K562 (cell line): ENCODE results near the gene GMDS. TPM values are rescaled to one million over a fixed set of nuclear protein-coding genes. Genes with fewer than 3 reads are reported as not detected.

Source experiments
- ATAC-seq: fragments of 200-7000 bp; cut with Tn5 transposase; 3 replicates; pipeline ENCODE4 v1.9.1; 2020; ENCODE audit warnings: moderate library complexity
- BruUV-seq: library from RNA; stranded (reverse); fragments of 400-500 nt; replicated peaks from 2 replicates; lab custom pipeline; 2021; lab: Mats Ljungman, UMichigan
- CTCF ChIA-PET: fragments of 300-600 bp; formaldehyde crosslinking; extraction: SDS; loops from one replicate; lab custom pipeline; 2021; ENCODE audit warnings: low intra/inter-chr PET ratio; lab: Yijun Ruan, JAX
- POLR2A ChIA-PET: fragments of 300-600, 350-650 bp; sonication (Branson Sonifier 250); formaldehyde crosslinking; extraction: SDS; loops from one replicate; lab custom pipeline; 2021; ENCODE audit warnings: antibody characterized with exemption, inconsistent platforms; lab: Yijun Ruan, JAX
- DNase-seq, 4 experiments: peaks; one replicate each; pipeline versions ENCODE4 v3.0.0 to v3.0.0-alpha.2; 2011 to 2018; ENCODE audit warnings: low spot score in 3 of 4, mixed read lengths in 3 of 4; ENCODE audit errors: extremely low read depth in 1 of 4
- FAIRE-seq: peaks from 2 replicates; lab custom pipeline; 2011; peaks lifted over from hg19 to GRCh38; lab: Jason Lieb, UNC
- H2AFZ ChIP-seq: 2 replicates; pipeline ENCODE4 v1.6.0; 2011; ENCODE audit warnings: low read depth, low read length, control low read depth, inconsistent platforms
- H3K27ac ChIP-seq: fragments of 200-600 bp; 3 replicates; pipeline ENCODE4 v1.8.0; 2011; ENCODE audit warnings: low read depth, mild to moderate bottlenecking, control low read depth, inconsistent platforms, low read length, moderate library complexity, mixed read lengths; ENCODE audit errors: extremely low read depth
- H3K27me3 ChIP-seq, 2 experiments: fragments of 300-600 bp in 1 of 2; 2 replicates in 1 of 2; 3 replicates in 1 of 2; pipeline versions ENCODE4 v1.6.0 to v1.8.0; 2011; ENCODE audit warnings: inconsistent platforms in 2 of 2, low read length in 2 of 2, mild to moderate bottlenecking in 1 of 2, mixed read lengths in 1 of 2, moderate library complexity in 1 of 2; ENCODE audit not compliant: control insufficient read depth in 2 of 2, insufficient read depth in 2 of 2
- H3K36me3 ChIP-seq: fragments of 300-600 bp; 3 replicates; pipeline ENCODE4 v1.8.0; 2011; ENCODE audit warnings: mild to moderate bottlenecking, low read length, inconsistent platforms; ENCODE audit not compliant: control insufficient read depth, insufficient read depth
- H3K4me1 ChIP-seq, 2 experiments: fragments of 200-600 bp in 1 of 2; replicated peaks in 1 of 2; 2 replicates in 1 of 2; 3 replicates in 1 of 2; pipeline versions ENCODE4 v1.5.1 to v1.8.0; 2011; ENCODE audit warnings: inconsistent platforms in 2 of 2, low read length in 2 of 2, mild to moderate bottlenecking in 1 of 2, mixed read lengths in 1 of 2, moderate library complexity in 1 of 2; ENCODE audit not compliant: control insufficient read depth in 2 of 2, insufficient read depth in 2 of 2
- H3K4me2 ChIP-seq: 2 replicates; pipeline ENCODE4 v1.6.1; 2011; ENCODE audit warnings: low read length, control low read depth, inconsistent platforms, mixed read lengths; ENCODE audit not compliant: insufficient read depth
- H3K4me3 ChIP-seq: fragments of 200-600 bp; sonication (generic), shearing (Covaris generic); 2 replicates; pipeline ENCODE4 v1.5.1; 2016; ENCODE audit warnings: control low read depth, inconsistent platforms
- H3K79me2 ChIP-seq: fragments of 200-600 bp; 3 replicates; pipeline ENCODE4 v1.8.0; 2011; ENCODE audit warnings: low read length, inconsistent platforms; ENCODE audit not compliant: control insufficient read depth, insufficient read depth
- H3K9ac ChIP-seq, 2 experiments: 2 replicates each; pipeline versions ENCODE4 v1.6.0 to v1.6.1; 2011; ENCODE audit warnings: low read depth in 2 of 2, low read length in 2 of 2, control low read depth in 1 of 2, inconsistent platforms in 1 of 2, mild to moderate bottlenecking in 1 of 2, mixed read lengths in 1 of 2; ENCODE audit not compliant: insufficient read depth in 1 of 2
- H3K9me1 ChIP-seq: one replicate; pipeline ENCODE4 v1.6.0; 2011; ENCODE audit warnings: inconsistent platforms, mild to moderate bottlenecking, low read length, moderate library complexity; ENCODE audit not compliant: control insufficient read depth, insufficient read depth
- H3K9me3 ChIP-seq: replicated peaks from 2 replicates; pipeline ENCODE4 v1.5.1; 2011; ENCODE audit warnings: low read depth, low read length, inconsistent platforms; ENCODE audit not compliant: control insufficient read depth, insufficient read depth
- H4K20me1 ChIP-seq: replicated peaks from 2 replicates; pipeline ENCODE4 v1.6.1; 2011; ENCODE audit warnings: low read length, inconsistent platforms, mixed read lengths; ENCODE audit not compliant: control insufficient read depth, insufficient read depth
- JUN ChIP-seq, 2 experiments: sonication (generic) in 1 of 2; formaldehyde crosslinking in 1 of 2; IDR thresholded peaks; 2 replicates each; pipeline versions ENCODE4 v1.6.1 to v1.8.0; 2012 to 2022; ENCODE audit warnings: borderline replicate concordance in 2 of 2, mild to moderate bottlenecking in 2 of 2, improper control_type of control experiment in 1 of 2, low read depth in 1 of 2, low read length in 1 of 2, missing genetic modification reagents in 1 of 2
- KAT7 ChIP-seq: sonication (generic); formaldehyde crosslinking; IDR thresholded peaks from 2 replicates; pipeline ENCODE4 v1.8.0; 2022; ENCODE audit warnings: missing genetic modification reagents, mild to moderate bottlenecking, borderline replicate concordance
- WGBS: fragments of 100-300 bp; shearing (Covaris generic); methylation state at CpG from one replicate; pipeline ENCODE4 v1.1.6; 2016; ENCODE audit warnings: low coverage, mixed read lengths; ENCODE audit not compliant: insufficient coverage; ENCODE audit errors: missing lambda C conversion rate; 5-methylcytosine and 5-hydroxymethylcytosine counted together
- in situ Hi-C: fragments of 300-500 bp; cut with MboI; formaldehyde crosslinking; loops from 4 replicates; pipeline ENCODE4 v1.15.0; 2018; ENCODE audit warnings: inconsistent platforms, mixed read lengths
- intact Hi-C: fragments of 100-400 bp; cut with micrococcal nuclease; formaldehyde crosslinking; loops from 2 replicates; pipeline ENCODE4 v1.14.2; 2022
- polyA plus RNA-seq, 8 experiments: library from polyadenylated mRNA; depleted of rRNA in 4 of 8; stranded (reverse) in 5 of 8; unstranded in 3 of 8; fragments of >200 nt; fragmentation: Nextera tagmentation in 2 of 8; fragmentation: Illumina TruSeq in 1 of 8; extraction: Ambion mirVana in 2 of 8; extraction: Trizol in 1 of 8; gene quantifications; 2 replicates each; pipeline versions ENCODE4 v1.2.1 to v1.2.3, GENCODE V29; 2011 to 2014; ENCODE audit warnings: inconsistent platforms in 1 of 8, missing spikeins in 1 of 8
- total RNA-seq, 7 experiments: library from RNA; depleted of rRNA in 6 of 7; stranded (reverse); fragments of >200 nt in 6 of 7; fragmentation: Illumina TruSeq in 2 of 7; extraction: Trizol in 2 of 7; gene quantifications; 2 replicates each; pipeline versions ENCODE4 v1.2.1 to v1.2.3, GENCODE V29; 2011 to 2021; ENCODE audit warnings: low replicate concordance in 1 of 7
- TF ChIP-seq, protein P1 (sequence below): fragments of 200-800 bp; sonication (Bioruptor generic); IDR thresholded peaks from 2 replicates; pipeline ENCODE4 v1.6.1; 2016; ENCODE audit warnings: missing genetic modification characterization, missing compliant biosample characterization
- TF ChIP-seq, protein P2 (sequence below), 3 experiments: fragments of 200-800 bp in 1 of 3; fragments of 250-450 bp in 1 of 3; fragments of 450-650 bp in 1 of 3; sonication (Bioruptor Pico) in 1 of 3; sonication (Bioruptor generic) in 1 of 3; formaldehyde crosslinking in 1 of 3; IDR thresholded peaks; 2 replicates each; pipeline versions ENCODE4 v1.6.1 to v1.8.0; 2016 to 2022; ENCODE audit warnings: mild to moderate bottlenecking in 2 of 3, missing genetic modification characterization in 2 of 3, missing compliant biosample characterization in 1 of 3, moderate library complexity in 1 of 3
- TF ChIP-seq, protein P3 (sequence below): IDR thresholded peaks from 3 replicates; pipeline ENCODE4 v1.6.1; 2011; ENCODE audit warnings: borderline replicate concordance, mild to moderate bottlenecking, moderate library complexity; ENCODE audit not compliant: insufficient read length; ENCODE audit errors: extremely low read depth

GMDS gene
- total and polyA plus RNA-seq, 9 of the 15 experiments (the other 6 are each of a cell fraction or from before 2014, with no cell fraction given) = 0.48 to 31.8 (median 13.4) TPM

DNA sequence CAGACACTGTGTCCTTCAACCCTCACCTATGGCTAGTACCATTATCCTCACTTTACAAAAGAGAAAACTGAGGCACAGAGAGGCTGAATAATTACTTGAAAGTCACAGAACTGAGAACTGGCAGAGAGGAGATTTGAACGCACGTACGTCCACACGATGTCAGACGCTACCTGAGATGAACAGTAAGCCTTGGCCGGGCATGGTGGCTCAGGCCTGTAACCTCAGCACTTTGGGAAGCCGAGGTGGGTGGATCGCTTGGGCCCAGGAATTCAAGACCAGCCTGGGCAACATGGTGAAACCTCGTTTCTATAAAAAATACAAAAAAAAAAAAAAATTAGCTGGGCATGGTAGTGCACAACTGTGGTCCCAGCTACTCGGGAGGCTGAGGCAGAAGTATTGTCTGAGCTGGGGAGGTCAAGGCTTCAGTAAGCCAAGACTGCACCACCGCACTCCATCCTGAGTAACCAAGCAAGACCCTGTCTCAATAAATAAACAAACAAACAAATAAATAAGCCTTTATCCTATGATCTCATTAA is 20.5 kb downstream of the GMDS start:
- H3K9me3 ChIP-seq = no peaks in the 10 kb centered on the region
- H3K4me2 ChIP-seq = no peak overlapping the region
- intact Hi-C loops (no loop called here), in situ Hi-C loops (no loop called here)
- no peaks in the 10 kb centered on the region for H3K9me1 ChIP-seq
- no peaks in the 10 kb centered on the region for H3K79me2 ChIP-seq
- ChIA-PET POLR2A (interaction anchor here (0.6 kb wide), 1 partner anchor 33 kb away, joined by 3 read pairs; no protein-coding TSS in a partner anchor), CTCF (no interaction called here)
- no peak for ATAC-seq
- H3K36me3 ChIP-seq = no peaks in the 10 kb centered on the region
- no peak overlapping the region for H2AFZ ChIP-seq
- FAIRE-seq = no peak
- H4K20me1 ChIP-seq = peaks cover 21% of the 10 kb centered on the region
- peaks cover 2 to 22% of the 10 kb centered on the region in 2 experiments for H3K27me3 ChIP-seq
- DNase-seq = no peak
- no peak overlapping the region for H3K27ac ChIP-seq
- no peak overlapping the region for H3K4me3 ChIP-seq
- WGBS = 38% methylated on average over 11 of the region's 11 CpGs
- H3K9ac ChIP-seq = no peak overlapping the region
- 0 out of 5 replicates have a peak, but pooled peaks cover 0 to 5% of the 10 kb centered on the region in 2 experiments for H3K4me1 ChIP-seq
- TF ChIP-seq KAT7 (CRISPR knock-in tag) = no peak
- TF ChIP-seq, protein P1, sequence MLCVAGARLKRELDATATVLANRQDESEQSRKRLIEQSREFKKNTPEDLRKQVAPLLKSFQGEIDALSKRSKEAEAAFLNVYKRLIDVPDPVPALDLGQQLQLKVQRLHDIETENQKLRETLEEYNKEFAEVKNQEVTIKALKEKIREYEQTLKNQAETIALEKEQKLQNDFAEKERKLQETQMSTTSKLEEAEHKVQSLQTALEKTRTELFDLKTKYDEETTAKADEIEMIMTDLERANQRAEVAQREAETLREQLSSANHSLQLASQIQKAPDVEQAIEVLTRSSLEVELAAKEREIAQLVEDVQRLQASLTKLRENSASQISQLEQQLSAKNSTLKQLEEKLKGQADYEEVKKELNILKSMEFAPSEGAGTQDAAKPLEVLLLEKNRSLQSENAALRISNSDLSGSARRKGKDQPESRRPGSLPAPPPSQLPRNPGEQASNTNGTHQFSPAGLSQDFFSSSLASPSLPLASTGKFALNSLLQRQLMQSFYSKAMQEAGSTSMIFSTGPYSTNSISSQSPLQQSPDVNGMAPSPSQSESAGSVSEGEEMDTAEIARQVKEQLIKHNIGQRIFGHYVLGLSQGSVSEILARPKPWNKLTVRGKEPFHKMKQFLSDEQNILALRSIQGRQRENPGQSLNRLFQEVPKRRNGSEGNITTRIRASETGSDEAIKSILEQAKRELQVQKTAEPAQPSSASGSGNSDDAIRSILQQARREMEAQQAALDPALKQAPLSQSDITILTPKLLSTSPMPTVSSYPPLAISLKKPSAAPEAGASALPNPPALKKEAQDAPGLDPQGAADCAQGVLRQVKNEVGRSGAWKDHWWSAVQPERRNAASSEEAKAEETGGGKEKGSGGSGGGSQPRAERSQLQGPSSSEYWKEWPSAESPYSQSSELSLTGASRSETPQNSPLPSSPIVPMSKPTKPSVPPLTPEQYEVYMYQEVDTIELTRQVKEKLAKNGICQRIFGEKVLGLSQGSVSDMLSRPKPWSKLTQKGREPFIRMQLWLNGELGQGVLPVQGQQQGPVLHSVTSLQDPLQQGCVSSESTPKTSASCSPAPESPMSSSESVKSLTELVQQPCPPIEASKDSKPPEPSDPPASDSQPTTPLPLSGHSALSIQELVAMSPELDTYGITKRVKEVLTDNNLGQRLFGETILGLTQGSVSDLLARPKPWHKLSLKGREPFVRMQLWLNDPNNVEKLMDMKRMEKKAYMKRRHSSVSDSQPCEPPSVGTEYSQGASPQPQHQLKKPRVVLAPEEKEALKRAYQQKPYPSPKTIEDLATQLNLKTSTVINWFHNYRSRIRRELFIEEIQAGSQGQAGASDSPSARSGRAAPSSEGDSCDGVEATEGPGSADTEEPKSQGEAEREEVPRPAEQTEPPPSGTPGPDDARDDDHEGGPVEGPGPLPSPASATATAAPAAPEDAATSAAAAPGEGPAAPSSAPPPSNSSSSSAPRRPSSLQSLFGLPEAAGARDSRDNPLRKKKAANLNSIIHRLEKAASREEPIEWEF (CRISPR knock-in tag) = no peak
- TF ChIP-seq, protein P2, sequence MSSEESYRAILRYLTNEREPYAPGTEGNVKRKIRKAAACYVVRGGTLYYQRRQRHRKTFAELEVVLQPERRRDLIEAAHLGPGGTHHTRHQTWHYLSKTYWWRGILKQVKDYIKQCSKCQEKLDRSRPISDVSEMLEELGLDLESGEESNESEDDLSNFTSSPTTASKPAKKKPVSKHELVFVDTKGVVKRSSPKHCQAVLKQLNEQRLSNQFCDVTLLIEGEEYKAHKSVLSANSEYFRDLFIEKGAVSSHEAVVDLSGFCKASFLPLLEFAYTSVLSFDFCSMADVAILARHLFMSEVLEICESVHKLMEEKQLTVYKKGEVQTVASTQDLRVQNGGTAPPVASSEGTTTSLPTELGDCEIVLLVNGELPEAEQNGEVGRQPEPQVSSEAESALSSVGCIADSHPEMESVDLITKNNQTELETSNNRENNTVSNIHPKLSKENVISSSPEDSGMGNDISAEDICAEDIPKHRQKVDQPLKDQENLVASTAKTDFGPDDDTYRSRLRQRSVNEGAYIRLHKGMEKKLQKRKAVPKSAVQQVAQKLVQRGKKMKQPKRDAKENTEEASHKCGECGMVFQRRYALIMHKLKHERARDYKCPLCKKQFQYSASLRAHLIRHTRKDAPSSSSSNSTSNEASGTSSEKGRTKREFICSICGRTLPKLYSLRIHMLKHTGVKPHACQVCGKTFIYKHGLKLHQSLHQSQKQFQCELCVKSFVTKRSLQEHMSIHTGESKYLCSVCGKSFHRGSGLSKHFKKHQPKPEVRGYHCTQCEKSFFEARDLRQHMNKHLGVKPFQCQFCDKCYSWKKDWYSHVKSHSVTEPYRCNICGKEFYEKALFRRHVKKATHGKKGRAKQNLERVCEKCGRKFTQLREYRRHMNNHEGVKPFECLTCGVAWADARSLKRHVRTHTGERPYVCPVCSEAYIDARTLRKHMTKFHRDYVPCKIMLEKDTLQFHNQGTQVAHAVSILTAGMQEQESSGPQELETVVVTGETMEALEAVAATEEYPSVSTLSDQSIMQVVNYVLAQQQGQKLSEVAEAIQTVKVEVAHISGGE (CRISPR knock-in tag; IDR thresholded peaks at IDR 0.05) = no peak
- TF ChIP-seq, protein P3, sequence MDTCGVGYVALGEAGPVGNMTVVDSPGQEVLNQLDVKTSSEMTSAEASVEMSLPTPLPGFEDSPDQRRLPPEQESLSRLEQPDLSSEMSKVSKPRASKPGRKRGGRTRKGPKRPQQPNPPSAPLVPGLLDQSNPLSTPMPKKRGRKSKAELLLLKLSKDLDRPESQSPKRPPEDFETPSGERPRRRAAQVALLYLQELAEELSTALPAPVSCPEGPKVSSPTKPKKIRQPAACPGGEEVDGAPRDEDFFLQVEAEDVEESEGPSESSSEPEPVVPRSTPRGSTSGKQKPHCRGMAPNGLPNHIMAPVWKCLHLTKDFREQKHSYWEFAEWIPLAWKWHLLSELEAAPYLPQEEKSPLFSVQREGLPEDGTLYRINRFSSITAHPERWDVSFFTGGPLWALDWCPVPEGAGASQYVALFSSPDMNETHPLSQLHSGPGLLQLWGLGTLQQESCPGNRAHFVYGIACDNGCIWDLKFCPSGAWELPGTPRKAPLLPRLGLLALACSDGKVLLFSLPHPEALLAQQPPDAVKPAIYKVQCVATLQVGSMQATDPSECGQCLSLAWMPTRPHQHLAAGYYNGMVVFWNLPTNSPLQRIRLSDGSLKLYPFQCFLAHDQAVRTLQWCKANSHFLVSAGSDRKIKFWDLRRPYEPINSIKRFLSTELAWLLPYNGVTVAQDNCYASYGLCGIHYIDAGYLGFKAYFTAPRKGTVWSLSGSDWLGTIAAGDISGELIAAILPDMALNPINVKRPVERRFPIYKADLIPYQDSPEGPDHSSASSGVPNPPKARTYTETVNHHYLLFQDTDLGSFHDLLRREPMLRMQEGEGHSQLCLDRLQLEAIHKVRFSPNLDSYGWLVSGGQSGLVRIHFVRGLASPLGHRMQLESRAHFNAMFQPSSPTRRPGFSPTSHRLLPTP = no peak
- no peak for TF ChIP-seq JUN (IDR thresholded peaks at IDR 0.05; ENCODE audit: borderline replicate concordance, low read depth, low read length)
- no peak for TF ChIP-seq JUN (CRISPR knock-in tag; IDR thresholded peaks at IDR 0.05; ENCODE audit: borderline replicate concordance)
- BruUV-seq = no TSS peak
